Hepatocyte (in vitro differentiated cells): ENCODE data around the gene PEX26. TPM values are rescaled to one million over a fixed set of nuclear protein-coding genes. Genes with fewer than 3 reads are reported as not detected.

Experiments
- DNase-seq: peaks from one replicate; pipeline ENCODE4 v3.0.0-alpha.2; 2016; ENCODE audit warnings: low spot score
- H2AFZ ChIP-seq: fragments of 200-600 bp; sonication (generic); 2 replicates; pipeline ENCODE4 v1.6.0; 2016; ENCODE audit warnings: antibody characterized with exemption, mild to moderate bottlenecking
- H3K27ac ChIP-seq: fragments of 200-600 bp; sonication (generic); 2 replicates; pipeline ENCODE4 v1.5.1; 2016; ENCODE audit warnings: mild to moderate bottlenecking
- H3K27me3 ChIP-seq: fragments of 200-600 bp; sonication (generic); 2 replicates; pipeline ENCODE4 v1.6.1; 2016
- H3K36me3 ChIP-seq: fragments of 200-600 bp; sonication (generic); replicated peaks from 2 replicates; pipeline ENCODE4 v1.5.1; 2016; ENCODE audit warnings: low read depth; ENCODE audit not compliant: insufficient read depth
- H3K4me1 ChIP-seq: fragments of 200-600 bp; sonication (generic); 2 replicates; pipeline ENCODE4 v1.5.1; 2016; ENCODE audit warnings: mild to moderate bottlenecking, moderate library complexity; ENCODE audit not compliant: insufficient read depth
- H3K4me2 ChIP-seq: fragments of 200-600 bp; sonication (generic); 2 replicates; pipeline ENCODE4 v1.6.0; 2016
- H3K4me3 ChIP-seq: fragments of 200-600 bp; sonication (generic); 2 replicates; pipeline ENCODE4 v1.5.1; 2016; ENCODE audit warnings: mild to moderate bottlenecking
- H3K79me2 ChIP-seq: fragments of 200-600 bp; sonication (generic); 2 replicates; pipeline ENCODE4 v1.6.0; 2017; ENCODE audit warnings: mild to moderate bottlenecking
- H3K9me2 ChIP-seq: fragments of 200-600 bp; sonication (generic); replicated peaks from 2 replicates; pipeline ENCODE4 v1.6.0; 2017; ENCODE audit warnings: mild to moderate bottlenecking; ENCODE audit not compliant: insufficient read depth
- H3K9me3 ChIP-seq: fragments of 200-600 bp; sonication (generic); 2 replicates; pipeline ENCODE4 v1.5.1; 2016; ENCODE audit warnings: low read depth, mild to moderate bottlenecking
- H4K20me1 ChIP-seq: fragments of 200-600 bp; sonication (generic); 2 replicates; pipeline ENCODE4 v1.6.0; 2016; ENCODE audit warnings: mild to moderate bottlenecking; ENCODE audit not compliant: insufficient read depth, poor library complexity, severe bottlenecking
- EZH2 ChIP-seq: fragments of 200-600 bp; sonication (generic); IDR thresholded peaks from 2 replicates; pipeline ENCODE4 v1.6.1; 2016; ENCODE audit warnings: antibody characterized with exemption, mild to moderate bottlenecking, borderline replicate concordance
- EZH2phosphoT487 ChIP-seq: fragments of 200-600 bp; sonication (generic); IDR thresholded peaks from one replicate; pipeline ENCODE4 v1.6.1; 2018; ENCODE audit warnings: antibody characterized with exemption, mild to moderate bottlenecking, low read depth, moderate library complexity; ENCODE audit not compliant: unreplicated experiment, severe bottlenecking
- WGBS: methylation state at CpG from one replicate; pipeline ENCODE4 v1.1.6; 2016; ENCODE audit warnings: low lambda C conversion rate; ENCODE audit errors: missing lambda C conversion rate; 5-methylcytosine and 5-hydroxymethylcytosine counted together
- polyA plus RNA-seq: library from polyadenylated mRNA; unstranded; fragments of >200 nt; fragmentation: Nextera tagmentation; extraction: Ambion mirVana; gene quantifications from 2 replicates; pipeline ENCODE4 v1.2.1, GENCODE V29; 2016
- total RNA-seq: library from RNA; depleted of rRNA; stranded (reverse); fragments of >200 nt; gene quantifications from 2 replicates; pipeline ENCODE4 v1.2.3, GENCODE V29; 2014
- TF ChIP-seq, protein P1 (sequence below): fragments of 200-600 bp; sonication (generic); IDR thresholded peaks from 2 replicates; pipeline ENCODE4 v1.5.1; 2016; ENCODE audit warnings: antibody characterized with exemption, mild to moderate bottlenecking; ENCODE audit not compliant: poor library complexity

PEX26 gene
- total and polyA plus RNA-seq, 2 experiments from 2014 or later = 5.4 to 30.9 TPM

GRCh38 chr22:18081416-18081815 is 3.6 kb downstream of the PEX26 start:
- H3K4me3 ChIP-seq = no peak overlapping the region
- no peaks in the 10 kb centered on the region for H3K9me2 ChIP-seq
- no peak for TF ChIP-seq EZH2
- TF ChIP-seq EZH2phosphoT487 = no peak
- TF ChIP-seq, protein P1, sequence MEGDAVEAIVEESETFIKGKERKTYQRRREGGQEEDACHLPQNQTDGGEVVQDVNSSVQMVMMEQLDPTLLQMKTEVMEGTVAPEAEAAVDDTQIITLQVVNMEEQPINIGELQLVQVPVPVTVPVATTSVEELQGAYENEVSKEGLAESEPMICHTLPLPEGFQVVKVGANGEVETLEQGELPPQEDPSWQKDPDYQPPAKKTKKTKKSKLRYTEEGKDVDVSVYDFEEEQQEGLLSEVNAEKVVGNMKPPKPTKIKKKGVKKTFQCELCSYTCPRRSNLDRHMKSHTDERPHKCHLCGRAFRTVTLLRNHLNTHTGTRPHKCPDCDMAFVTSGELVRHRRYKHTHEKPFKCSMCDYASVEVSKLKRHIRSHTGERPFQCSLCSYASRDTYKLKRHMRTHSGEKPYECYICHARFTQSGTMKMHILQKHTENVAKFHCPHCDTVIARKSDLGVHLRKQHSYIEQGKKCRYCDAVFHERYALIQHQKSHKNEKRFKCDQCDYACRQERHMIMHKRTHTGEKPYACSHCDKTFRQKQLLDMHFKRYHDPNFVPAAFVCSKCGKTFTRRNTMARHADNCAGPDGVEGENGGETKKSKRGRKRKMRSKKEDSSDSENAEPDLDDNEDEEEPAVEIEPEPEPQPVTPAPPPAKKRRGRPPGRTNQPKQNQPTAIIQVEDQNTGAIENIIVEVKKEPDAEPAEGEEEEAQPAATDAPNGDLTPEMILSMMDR = no peak
- peaks cover 18% of the 10 kb centered on the region for H3K4me1 ChIP-seq
- 97% methylated on average over 5 of the region's 5 CpGs for WGBS
- peaks cover 7% of the 10 kb centered on the region for H3K36me3 ChIP-seq
- H3K27me3 ChIP-seq = no peaks in the 10 kb centered on the region
- no peak overlapping the region for H3K27ac ChIP-seq
- no peak overlapping the region for H3K4me2 ChIP-seq
- H3K79me2 ChIP-seq = peaks cover 57% of the 10 kb centered on the region
- DNase-seq = no peak
- no peaks in the 10 kb centered on the region for H4K20me1 ChIP-seq
- H2AFZ ChIP-seq = no peak overlapping the region
- H3K9me3 ChIP-seq = no peaks in the 10 kb centered on the region

DNA sequence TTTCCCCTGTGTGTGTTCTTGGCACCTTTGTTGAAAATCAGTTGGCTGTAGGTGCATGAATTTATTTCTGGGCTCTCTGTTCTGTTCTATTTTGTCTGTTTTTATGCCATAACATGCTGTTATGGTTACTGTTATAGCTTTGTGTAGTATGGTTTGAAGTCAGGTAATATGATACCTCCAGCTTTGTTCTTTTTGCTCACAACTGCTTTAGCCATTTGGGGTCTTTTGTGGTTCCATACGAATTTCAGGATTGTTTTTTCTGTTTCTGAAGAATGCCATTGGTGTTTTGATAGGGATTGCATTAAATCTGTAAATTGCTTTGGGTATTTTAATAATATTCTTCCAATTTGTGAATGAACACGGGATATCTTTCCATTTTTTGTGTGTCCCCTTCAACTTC is 4.7 kb downstream of the PEX26 start:
- Histone ChIP-seq H3K79me2 (peaks cover 47% of the 10 kb centered on the region), H3K9me3 (no peaks in the 10 kb centered on the region), H2AFZ (no peak overlapping the region), H3K9me2 (no peaks in the 10 kb centered on the region), H3K36me3 (peaks cover 8% of the 10 kb centered on the region), H3K27ac (no peak overlapping the region), H3K27me3 (no peaks in the 10 kb centered on the region), H3K4me2 (no peak overlapping the region), H3K4me1 (peaks cover 9% of the 10 kb centered on the region), H3K4me3 (no peak overlapping the region), H4K20me1 (no peaks in the 10 kb centered on the region)
- DNase-seq = no peak
- WGBS = 64% methylated on average over 2 of the region's 2 CpGs
- TF ChIP-seq, protein P1 = no peak
- TF ChIP-seq EZH2 (no peak), EZH2phosphoT487 (no peak)

GRCh38 chr22:18083406-18083805 is 5.6 kb downstream of the PEX26 start:
- no peak overlapping the region for H3K27ac ChIP-seq
- H3K36me3 ChIP-seq = peaks cover 8% of the 10 kb centered on the region

More at GRCh38 chr22:18083406-18083805, 5.6 kb downstream of the PEX26 start:
- H3K9me3 ChIP-seq = no peaks in the 10 kb centered on the region
- H3K4me2 ChIP-seq = no peak overlapping the region
- peaks cover 43% of the 10 kb centered on the region for H3K79me2 ChIP-seq
- no peaks in the 10 kb centered on the region for H3K27me3 ChIP-seq
- no peak overlapping the region for H3K4me3 ChIP-seq
- DNase-seq = no peak
- H4K20me1 ChIP-seq = no peaks in the 10 kb centered on the region
- WGBS = 97% methylated on average over 10 of the region's 10 CpGs
- H2AFZ ChIP-seq = no peak overlapping the region
- peaks cover 9% of the 10 kb centered on the region for H3K4me1 ChIP-seq
- no peaks in the 10 kb centered on the region for H3K9me2 ChIP-seq
- TF ChIP-seq, protein P1 = no peak
- no peak for TF ChIP-seq EZH2phosphoT487
- TF ChIP-seq EZH2 = no peak
